Endometrial microvascular endothelial cells (primary cell): ENCODE results near the gene BDKRB2. TPM values are rescaled to one million over a fixed set of nuclear protein-coding genes. Genes with fewer than 3 reads are reported as not detected.

Experiments used
- in situ Hi-C: cut with HindIII; loops from 2 replicates; pipeline ENCODE4 v1.10.0; 2017; ENCODE audit warnings: low sequenced_read_pairs, low pct_unique_long_range_greater_than_20kb; ENCODE audit errors: inconsistent ontology term
- total RNA-seq: library from RNA; depleted of rRNA; stranded (reverse); fragments of >200 nt; gene quantifications from one replicate; pipeline ENCODE4 v1.2.3, GENCODE V29; 2015; ENCODE audit errors: inconsistent ontology term

Gene BDKRB2
- total RNA-seq, 1 donor from 2014 or later = 0.56 TPM

- in situ Hi-C loops = no loop called here
Measured at GRCh38 chr14:96261772-96262655, 57.4 kb downstream of the BDKRB2 start.

- in situ Hi-C loops = no loop called here
Measured at GRCh38 chr14:96263347-96264199, 58.9 kb downstream of the BDKRB2 start.

GRCh38 chr14:96264200-96264553 lies 59.5 kb downstream of the BDKRB2 start:
- in situ Hi-C loops = no loop called here

DNA sequence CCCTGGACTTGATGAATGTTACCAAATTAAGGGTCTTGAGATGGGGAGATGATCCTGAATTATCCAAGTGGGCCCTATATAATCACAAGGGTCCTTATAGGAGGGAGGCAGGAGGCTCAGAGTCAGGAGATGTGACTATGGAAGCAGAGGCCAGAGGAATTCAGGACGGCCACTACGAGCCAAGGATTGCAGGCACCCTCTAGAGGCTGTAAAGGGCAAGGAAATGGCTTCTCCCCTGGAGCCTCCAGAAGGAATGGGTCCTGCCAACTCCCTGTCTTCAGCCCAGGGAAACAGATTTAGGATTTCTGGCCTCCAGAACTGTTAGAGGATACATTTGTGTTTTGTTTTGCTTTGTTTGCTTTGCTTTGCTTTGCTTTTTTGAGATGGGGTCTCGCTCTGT lies 60.2 kb downstream of the BDKRB2 start:
- in situ Hi-C loops = no loop called here

DNA sequence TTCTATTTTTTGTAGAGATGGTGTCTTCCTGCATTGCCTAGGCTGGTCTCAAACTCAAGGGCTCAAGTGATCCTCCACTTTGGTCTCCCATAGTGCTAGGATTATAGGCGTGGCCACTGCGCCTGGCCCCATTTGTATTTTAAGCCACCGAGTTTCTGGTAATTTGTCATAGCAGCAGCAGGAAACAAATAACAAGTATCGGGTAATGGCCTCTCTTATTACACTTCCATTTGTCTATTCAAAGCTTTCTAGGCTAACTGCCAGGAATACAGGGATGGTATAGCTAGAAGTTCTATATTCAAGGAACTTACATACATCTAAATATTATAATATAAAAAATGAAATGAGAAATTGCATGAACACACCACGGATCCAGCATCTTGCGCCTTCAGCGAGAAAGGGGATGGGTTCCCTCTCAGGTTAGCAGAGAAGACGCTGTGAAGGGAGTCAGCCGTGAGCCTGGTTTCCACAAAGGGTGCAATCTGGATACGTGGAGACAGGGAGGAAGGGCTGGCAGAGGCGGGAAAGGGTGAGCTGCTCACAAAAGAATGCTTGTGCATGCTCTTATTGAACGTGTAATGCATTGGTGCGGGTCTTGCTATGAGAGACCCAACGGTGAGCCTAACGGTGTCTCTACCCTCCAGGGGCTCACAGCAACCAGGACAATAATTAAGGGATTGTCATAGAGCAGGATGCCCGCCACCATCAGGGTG lies 60.9 kb downstream of the BDKRB2 start:
- in situ Hi-C loops = no loop called here

DNA sequence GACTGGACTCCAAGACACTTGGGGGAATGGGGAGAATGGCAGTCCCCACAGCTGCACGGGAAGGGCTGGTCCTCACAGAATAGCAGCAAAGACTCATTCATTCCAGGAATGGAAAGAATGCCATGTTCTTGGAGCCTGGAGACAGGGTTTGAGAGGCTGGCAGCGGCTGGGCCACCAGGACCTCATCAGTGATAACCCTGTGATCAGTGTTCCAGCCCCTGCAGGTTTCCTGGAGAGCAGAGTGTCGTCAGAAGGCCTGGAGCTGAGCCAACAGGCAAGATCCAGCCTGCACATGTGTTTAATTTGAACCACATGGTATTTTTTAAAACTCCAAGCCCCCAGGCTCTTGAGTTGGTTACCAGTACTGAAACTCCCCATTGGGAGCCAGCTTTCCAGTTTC lies 62.7 kb downstream of the BDKRB2 start:
- in situ Hi-C loops = no loop called here

GRCh38 chr14:96267916-96268315 lies 63.3 kb downstream of the BDKRB2 start:
- in situ Hi-C loops = no loop called here

DNA sequence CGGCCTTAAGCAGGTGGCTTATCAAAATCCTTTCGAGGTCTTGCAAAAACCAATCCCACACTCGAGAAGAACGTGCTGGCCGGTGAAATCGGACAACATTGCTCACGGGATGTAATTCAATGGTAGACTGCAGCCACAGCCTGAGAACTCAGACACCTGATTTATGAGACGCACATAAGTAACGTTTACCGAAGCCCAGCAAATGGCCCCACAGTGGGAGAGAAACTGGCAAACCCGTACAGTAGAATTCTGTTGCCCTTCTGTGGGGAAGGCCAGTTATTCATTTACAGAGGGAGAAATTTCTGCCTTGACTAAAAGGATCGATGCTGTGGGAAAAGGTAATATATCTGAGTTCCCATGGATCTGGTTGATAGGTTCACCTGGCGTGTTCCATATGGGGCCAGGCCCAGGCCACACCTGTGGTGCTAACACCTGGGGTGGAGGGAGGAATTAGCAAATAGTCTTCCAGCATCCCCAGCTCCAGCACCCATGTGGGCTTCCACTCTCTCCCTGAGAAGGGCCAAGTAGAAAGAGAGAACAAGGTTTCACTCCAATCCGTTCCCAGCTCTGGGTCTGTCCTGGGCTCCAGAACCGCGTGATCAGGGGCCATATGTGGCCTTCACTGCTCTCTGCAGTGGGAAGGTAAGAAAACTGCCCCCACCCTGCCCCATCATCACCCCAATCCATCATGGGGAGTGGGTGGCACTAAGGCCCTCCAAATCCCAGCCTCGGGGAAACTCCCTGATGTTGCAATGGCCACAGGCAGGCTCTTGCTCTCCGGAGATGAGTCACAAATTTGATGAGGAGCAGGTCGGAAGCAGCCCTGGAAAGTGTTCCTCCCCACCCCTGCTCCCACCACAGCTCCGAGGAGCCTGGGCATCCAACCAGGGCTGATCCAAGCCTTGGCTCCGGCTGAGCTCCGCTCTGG lies 64.1 kb downstream of the BDKRB2 start:
- in situ Hi-C loops = no loop called here

- in situ Hi-C loops = no loop called here
Measured at GRCh38 chr14:96269359-96269710, 64.7 kb downstream of the BDKRB2 start.

DNA sequence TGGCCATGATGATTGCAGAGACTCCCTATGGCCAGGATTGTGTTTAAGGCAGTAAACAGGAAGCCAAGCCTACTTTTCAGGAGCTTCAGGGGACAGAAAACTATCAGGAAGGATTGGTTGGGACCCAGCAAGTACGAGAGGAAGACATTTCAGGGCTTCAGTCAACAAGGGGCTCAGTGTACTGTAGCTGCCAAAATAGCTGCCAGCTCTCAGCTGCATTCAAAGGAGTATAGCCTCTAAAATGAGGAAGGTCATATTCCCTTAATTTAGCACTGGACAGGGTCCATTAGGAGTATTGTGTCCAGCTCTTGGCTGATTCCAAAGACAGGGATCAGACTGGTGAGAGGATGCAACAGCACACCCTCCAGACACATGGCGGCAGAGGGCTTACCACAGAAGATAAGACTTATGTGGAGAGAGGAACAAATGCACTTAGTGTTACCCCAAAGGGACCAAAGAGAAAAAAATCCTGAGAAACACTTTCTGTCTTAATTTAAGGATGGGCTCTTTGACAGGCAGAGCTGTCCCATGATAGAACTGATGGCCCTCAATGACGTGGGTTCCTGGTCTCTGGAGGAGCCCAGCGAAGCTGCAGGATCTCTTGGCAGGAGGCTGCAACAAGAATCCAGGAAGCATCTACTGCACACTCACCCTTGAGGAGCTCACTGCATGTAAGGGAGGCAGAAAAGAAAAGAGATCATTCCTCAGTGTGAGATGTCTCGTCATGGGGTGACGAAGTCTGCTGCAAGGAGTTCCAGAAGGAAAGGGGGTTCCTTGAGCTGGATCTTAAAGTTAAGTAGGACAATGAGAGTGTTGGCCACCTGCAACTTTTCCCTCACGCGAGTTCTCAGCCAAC lies 66.2 kb downstream of the BDKRB2 start:
- in situ Hi-C loops = no loop called here

DNA sequence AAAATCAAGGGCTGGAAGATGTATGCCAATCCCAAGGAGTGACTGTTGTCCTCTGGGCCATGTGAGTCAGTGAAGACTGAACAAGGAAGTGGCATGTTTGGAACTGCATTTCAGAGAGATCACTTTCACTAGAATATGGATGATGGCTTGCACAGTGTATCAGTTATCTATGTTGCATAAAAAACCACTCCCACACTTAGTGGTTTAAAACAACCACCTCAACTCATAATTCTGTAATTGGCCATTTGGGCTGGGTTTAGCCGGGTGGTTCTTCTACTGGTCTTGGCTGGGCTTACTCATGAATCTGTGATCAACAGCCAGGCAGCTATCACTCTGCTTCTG lies 66.8 kb downstream of the BDKRB2 start:
- in situ Hi-C loops = no loop called here

DNA sequence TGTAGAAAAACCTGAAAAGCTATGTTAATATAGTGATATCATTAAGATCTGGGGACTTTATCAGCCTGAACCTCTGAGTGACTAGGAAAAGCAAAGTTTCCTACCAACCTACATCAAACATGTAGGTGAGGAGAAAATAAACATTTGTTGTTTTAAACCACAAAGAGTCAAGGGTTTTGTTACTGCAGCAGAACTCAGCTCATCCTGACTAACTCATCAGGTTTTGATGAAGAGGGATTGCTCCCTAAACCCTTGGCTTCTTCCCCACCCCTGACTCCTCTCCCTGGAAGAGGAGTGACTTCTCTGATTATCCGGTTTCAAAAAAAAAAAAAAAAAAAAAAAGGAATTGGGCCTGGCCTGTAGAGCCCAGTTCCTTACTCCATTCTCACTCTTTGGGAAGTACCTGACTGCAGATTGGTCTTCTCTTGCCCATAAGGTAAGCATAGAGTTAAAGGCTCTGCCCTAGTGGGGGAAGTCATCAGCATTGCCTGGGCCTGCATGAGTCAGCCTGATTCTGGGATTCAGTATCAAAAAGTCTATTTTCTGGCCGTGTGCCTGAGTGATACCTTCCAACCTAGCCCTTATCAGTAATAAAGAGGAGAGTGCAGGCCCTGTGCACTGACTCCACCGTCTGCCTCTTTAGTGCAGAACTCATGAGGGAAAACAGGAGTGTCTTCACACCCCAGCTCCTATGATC lies 68.3 kb downstream of the BDKRB2 start:
- in situ Hi-C loops = no loop called here

GRCh38 chr14:96273629-96274028 lies 69.0 kb downstream of the BDKRB2 start:
- in situ Hi-C loops = no loop called here

- in situ Hi-C loops = no loop called here
Measured at GRCh38 chr14:96274122-96274521, 69.5 kb downstream of the BDKRB2 start.

DNA sequence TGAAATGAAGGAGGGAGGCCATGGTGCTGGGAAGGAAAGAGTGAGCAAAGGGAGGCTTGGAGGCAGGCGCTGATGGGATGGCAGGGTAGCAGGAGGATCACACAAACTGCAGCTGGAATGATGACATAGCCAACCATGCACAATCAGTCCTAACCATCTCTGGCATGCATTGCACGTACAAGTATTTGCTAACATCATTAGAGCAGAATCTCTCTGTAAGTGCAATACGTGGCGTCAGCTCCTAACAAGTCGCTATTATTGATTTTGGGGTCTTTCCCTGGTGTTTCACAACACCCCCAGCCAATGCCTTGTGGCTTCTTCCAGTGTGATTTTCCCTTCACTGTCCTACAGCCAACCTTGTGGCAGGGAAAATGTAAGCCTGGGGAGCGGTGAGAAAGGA lies 69.9 kb downstream of the BDKRB2 start:
- in situ Hi-C loops = no loop called here

GRCh38 chr14:96275177-96276112 lies 70.8 kb downstream of the BDKRB2 start:
- in situ Hi-C loops = no loop called here
